Umbilical cord (tissue), 2 donors: Measurements from ENCODE around the gene SLC26A1. TPM values are rescaled to one million over a fixed set of nuclear protein-coding genes. Genes with fewer than 3 reads are reported as not detected.
"Not testable (repeated sequence)": the region's sequence is repeated elsewhere in the genome, so short reads cannot be mapped to it uniquely, and the experiment has no call there.

Source experiments
- DNase-seq: peaks from one replicate; pipeline ENCODE4 v3.0.0-alpha.2; 2015; ENCODE audit warnings: low spot score
- total RNA-seq: library from RNA; depleted of rRNA; stranded (reverse); fragments of >200 nt; gene quantifications from one replicate; pipeline ENCODE4 v1.2.3, GENCODE V29; 2014; ENCODE audit warnings: low replicate concordance; ENCODE audit not compliant: insufficient read depth

SLC26A1 gene
- total RNA-seq, 1 donor from 2014 or later, result not detected

DNA sequence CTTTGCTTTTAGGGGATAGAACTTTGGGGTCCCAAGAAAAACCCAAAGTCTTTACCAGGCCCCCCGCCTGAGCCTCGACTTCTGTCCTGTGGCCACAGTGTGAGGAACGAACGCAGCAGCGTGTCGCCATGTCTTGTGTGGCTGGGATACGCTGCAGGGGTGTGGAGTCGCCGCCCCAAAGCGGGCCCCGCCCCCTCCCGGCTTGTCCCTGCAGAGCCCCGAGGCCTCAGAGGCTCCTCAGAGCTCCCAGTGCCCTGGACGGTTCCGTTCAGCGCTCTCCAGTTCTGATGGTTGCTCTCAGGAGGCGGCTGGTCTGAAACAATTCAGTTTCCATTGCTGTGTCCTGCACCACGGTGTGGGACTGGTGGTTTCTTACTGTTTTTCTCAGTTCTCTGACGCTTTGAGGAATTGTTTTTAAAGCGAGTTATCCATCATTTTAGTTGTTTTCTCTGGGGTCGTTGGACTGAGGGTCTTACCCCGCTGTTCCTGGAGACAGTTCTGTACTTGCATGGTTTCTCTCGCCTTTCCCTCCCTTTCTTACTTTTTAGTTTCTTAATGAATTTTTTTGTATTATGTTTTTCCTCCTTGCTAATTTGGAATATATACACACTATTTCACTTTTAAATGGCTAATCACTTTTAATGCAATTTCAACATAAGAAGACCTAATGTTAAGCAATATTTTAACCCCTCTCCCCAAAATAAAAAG, 7.9 kb downstream of the SLC26A1 start:
- peak; percentile 55 for DNase-seq

DNA sequence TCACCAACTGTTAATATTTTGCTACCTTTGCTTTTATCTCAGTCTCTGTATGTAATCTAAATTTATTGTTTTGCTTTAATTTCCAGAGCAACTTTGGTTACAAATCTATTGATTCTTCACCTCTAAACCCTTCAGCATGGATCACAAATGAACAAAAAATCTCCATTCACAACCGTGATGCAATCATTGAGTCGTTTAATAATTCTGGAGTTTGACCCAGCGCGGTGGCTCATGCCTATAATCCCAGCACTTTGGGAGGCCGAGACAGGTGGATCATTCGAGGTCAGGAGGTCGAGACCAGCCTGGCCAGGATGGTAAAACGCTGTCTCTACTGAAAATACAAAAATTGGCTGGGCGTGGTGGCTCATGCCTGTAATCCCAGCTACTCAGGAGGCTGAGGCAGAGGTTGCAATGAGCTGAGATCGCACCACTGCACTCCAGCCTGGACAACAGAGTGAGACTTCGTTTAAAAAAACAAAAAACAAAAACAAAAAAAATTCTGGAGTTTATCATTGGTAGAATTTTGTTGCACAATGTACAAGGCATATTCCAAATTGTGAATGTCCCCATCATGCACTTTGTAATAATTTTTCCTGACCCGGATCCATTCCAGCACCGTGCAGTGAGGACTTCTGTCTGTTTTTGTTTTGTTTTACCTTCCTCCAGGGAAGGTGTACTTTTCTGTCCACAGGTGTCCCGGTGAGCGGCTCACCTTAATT, 8.7 kb downstream of the SLC26A1 start:
- DNase-seq, result no peak

DNA sequence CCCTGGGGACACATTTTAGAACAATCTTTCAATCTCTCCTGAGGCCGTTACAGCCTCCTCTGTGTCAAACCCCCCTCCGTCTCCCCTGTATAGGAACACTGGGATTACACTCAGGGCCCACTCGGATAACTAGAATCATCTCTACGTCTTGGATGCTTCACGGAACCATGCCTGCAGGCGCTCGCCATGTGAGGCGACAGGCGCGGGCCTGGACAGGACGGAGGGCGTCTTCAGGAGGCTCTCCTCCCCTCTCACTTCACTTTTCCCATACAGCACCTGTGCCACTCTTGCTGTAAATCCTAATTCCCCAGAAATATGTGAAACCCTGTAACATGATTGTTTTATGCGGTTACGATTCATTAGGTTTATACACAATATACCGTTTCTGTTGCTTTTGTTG, 10.4 kb downstream of the SLC26A1 start:
- DNase-seq, result no peak

DNA sequence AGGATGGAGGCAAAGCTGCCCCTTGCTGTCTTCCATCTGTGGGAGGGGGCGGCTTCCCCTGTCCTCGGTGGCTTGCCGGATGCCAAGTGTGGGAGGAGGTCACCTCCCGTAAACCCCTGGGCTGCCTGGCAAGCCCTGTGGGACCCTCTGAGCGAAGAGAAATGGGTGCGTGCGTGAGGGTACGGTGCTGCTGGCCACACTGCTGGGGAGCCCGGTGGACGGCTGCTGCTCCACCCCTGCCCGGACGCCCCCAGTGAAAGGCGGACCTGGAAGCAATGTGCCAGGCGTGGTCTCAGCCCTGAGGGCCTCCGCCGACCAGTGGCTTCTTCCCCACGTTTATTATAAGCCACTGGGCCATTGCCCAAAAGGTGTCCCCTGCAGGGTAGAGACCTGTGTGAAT, 10.9 kb downstream of the SLC26A1 start:
- DNase-seq, result no peak

DNA sequence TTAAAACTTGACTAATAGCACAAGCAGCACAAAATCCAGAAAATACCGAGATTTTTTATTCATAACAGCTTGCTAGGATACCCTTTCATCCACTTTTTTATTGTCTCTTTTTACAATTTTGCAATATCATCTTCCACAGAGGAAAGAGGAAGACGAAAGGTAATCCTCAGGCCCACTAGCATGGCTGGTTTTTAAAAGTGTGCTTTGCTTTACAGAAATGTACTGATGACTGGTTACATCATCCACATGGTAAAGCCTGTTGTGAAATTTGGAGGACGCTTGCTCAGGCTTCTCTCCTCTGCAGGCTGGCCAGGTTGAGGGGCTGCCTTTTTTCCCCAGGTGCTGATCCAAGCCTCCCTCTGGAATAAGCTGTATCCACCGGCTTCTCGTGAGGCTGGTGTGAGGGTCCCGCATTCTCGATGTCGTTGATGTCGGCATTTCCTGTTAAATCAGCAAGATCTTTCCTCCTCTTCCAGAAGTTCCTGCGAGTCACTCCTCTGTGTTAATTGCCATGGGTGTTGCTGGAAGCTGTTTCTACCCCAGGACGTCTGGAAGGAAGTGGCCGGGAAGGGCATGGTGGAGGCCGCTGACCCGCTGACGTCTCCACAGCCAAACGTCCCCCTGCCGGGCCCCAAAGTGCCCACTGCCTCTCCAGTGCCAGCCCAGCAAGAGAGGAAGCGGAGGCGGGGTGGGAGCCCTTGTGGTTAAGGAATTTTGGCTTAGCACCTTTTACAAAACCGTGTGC, 14.1 kb downstream of the SLC26A1 start:
- DNase-seq, result peak; percentile 85

DNA sequence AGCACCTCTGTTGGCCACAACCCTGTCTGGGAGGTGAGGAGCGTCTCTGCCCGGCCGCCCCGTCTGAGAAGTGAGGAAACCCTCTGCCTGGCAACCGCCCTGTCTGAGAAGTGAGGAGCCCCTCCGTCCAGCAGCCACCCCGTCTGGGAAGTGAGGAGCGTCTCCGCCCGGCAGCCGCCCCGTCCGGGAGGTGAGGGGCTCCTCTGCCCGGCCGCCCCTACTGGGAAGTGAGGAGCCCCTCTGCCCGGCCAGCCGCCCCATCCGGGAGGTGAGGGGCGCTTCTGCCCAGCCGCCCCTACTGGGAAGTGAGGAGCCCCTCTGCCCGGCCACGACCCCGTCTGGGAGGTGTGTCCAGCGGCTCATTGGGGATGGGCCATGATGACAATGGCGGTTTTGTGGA, 17.2 kb downstream of the SLC26A1 start:
- DNase-seq, result not testable (repeated sequence)

DNA sequence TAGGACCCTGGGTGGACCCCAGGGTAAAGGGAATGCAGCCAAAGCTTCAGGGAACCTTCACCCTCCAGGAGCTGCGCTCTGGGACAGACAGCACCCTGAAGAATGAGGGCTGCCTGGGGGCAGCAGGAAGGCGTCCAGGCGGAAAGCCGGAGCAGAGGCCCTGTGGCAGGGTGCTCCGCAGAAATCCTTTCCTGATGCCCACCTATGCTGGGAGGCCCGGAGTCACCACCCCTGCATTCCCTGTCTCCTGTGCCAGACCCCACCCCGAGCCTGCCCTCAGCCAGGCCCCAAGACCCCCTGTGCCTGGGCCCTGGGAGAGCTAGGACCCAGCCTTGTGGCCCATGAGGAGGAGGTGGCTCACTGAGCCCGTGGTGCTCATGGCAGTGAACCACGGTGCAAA, 18.5 kb downstream of the SLC26A1 start:
- no peak for DNase-seq

DNA sequence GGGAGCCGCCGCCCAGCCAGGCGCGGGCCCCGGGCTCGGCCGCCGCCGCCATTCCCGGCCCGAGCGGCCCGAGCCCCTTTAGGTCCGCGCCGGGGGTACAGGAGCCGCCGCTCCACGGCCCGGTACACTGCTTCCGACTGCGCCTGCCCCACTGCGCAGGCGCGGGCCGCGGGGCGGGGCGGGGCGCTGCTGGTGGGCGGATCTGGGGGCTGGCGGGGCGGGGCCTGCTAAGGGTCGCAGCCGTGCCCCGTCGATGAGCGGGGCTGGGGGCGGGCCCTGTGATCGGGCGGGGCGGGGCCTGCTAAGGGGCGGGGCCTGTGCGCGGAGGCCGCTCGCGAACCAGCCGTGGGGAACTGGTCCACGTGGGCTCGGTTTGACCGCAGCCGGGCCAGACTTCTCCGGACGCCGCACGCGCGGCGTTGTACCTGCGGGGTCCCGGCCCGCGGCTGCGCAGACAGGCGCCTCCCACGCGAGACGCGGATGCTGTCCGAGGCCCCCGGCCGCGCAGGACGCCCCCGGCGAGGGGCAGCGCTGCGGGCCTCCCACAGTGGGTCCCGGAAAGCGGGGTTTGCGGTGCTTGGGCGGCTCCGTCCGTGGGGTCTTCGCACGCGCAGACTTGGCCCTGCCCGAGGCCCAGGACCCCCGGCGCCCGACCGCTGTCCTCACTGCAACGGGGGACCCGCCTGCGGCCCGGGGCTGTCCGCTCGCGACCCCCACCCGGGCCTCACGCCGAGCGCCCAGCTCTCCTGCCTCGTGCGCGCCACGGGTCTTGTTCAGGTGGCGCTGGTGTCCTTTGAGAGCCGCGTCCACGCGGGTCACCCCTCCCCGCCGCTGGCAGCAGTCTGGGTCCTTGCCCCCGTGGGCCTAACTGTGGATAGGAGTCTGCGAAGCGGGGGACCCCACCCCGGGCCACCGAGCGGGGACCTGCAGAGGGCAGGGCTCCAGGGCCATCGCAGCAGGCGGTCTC, 19.5 kb downstream of the SLC26A1 start, which contains the start of gene DGKQ:
Gene DGKQ, minus strand, starts transcription at position 139 of the 967 bp plus-strand sequence. Its CDS starts 87 bp downstream, at position 52.
- DNase-seq, result peak; percentile 80

DNA sequence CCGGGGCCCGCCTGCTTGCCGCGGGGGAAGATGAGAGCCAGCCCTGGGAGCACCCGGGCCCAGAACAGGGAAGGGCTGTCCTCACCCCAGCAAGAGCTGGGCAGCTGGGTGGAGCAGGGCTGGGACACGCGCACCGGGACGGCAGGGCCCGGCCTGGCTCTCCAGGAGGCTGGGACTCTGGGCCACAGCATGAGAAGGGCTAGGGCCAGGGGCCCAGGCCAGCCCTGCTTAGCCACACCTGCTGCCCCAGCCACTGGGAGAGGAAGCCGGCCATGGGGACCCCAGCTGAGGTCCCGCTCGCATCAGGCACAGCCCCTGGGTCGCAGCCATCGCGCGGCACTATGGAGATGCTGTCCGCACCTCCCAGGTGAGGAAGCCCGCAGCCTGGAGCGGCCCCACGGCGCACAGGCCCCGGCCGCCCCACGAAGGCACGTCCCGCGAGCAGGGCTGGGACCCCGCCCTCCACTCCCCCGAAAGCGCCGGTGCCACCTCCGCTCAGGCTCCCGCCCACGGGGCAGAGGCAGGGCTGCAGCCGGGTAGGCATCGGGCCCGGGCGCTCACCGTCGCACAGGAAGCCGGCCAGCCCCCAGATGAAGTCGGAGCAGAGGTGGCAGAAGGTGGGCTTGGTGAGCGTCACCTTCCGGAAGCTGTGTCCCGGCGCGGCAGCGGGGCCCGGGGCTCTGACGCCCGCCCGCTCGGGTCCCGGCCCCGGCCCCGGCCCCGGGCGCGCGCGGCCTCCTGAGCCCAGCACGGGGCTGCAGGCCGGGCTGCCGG, 20.4 kb downstream of the SLC26A1 start:
- no peak for DNase-seq

DNA sequence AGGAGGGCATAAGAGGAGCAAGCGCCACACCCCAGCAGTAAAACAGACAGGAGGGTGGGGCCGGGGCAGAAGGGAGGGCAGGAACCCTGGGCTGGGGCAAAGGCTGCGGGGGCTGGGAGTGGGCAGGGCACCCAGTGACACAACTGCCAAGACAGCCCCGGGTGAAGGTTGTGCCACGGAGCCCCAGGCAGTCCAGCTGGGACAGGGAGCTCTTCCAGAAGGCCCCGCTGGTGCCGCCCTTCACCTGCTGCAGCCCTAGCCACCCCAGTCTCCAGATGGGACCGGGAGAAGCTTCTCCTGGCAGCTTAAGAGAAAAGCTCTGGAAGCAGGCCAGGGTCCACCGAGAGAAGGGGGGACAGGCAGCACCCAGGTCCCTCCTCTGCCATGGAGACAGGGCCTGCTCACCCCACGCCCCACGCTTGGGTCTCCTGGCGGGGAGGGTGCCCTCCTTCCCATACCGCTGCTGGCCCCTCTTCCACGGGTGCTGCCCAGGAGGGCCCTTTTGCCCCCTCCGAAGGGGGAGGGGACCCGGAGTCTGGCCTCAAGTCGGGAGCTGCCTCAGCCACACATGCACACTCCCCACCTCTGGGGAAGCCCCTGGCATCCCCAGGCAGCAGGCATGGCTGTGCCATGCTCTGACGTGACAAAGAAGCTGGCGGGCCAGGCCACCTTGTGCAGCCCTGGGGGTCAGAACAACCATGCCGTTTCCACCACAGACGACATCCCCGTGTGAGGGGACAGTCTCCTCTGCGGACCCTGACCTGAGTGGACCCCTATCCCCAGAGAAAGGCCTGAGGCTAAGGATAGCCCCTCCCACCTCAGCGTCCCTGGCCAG, 21.3 kb downstream of the SLC26A1 start:
- DNase-seq, result no peak

DNA sequence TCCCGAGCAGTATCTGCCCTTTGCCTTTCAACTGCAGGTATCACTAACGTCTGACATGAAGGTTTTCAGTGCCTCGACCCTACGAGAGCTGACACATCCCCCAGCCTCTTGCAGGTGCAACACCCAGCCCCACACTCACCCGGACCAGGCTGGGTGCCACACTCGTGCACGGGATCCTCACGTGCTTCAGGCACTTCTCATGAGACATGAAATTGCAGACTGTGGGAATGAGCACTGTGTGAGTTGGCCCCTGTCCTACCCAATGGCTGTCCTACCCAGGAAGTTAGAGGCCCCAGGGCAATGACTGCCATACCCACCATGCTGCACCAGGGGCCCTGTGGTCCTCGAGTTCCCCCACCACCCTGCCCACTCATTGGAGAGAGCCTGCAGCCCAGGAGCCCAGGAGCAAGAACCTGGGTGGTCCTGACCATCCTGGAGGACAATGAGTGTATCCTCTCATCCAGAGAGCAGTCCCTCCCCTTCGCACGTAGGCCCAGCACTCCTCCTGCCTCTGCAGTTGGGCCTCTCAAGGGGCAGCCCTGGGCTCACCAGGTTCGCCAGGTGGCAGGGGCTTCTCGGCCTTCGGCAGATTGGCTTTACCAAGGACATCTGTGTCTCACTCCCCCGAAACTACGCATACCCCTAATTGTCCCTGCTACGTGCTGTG, 22.2 kb downstream of the SLC26A1 start:
- DNase-seq, result no peak

DNA sequence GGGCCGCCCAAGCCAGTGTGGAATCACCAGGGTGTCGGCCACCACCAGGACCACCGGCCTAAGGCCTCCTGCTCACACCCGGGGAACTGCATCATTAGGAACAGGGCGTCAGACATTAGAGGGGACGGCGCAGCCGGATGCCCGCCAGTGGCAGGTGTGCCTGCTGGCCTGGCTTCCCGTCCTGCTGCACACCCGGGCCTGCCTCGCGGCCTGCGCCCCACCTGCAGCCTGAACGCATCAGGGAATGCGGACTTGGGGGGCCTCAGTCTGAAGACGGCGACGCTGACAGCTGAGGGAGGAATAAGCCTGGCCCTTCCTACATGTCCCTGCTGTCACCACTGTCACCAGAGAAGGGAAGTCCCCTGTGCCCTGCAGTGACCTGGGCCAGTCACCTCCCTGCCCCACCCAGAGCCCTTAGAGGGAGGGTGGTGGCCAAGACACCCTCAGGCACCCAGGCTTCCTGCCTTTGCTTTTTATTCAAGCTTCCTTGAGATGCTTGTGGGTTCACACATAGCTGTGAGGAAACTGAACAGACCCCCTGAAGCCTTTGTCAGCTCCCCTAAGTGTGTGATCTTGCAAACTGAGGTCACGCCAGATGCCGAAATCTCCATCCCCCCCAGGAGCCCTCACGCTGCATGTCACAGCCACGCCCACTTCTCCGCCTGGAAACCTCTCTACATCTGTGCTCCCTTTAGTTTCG, 23.0 kb downstream of the SLC26A1 start:
- no peak for DNase-seq

DNA sequence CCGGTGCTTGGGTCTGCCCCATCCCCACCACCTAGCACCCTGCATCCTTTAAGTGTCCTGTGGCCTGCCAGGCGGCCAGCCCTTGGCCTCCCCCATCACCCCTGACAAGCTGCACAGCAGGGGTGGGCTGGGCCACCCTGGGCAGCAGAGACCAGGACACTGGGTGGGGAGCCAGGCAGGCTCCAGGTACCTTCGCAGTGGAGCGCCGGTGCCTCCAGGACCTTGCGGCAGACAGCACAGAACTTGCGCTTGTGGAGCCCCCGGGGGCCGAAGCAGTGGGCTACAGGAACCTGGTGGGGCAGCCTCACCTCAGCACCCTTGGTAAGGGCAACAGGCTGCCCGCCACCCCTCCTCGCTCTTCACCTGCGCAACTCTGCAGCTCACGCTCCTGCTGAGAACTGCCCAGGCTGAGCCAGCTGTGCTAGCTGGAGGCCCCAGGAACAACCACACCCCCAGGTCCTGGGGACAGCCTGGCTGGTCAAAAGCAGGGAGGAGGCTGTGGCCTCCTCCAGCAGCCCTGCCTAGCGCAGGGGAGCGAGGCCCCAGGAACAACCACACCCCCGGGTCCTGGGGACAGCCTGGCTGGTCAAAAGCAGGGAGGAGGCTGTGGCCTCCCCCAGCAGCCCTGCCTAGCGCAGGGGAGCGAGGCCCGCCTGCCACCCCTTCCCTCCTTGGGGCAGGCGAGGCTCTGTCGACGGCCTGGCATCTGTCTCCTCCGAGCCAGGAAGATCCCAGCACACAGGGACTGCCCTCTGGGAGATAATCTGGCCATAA, 24.4 kb downstream of the SLC26A1 start:
- peak; percentile 24 for DNase-seq

DNA sequence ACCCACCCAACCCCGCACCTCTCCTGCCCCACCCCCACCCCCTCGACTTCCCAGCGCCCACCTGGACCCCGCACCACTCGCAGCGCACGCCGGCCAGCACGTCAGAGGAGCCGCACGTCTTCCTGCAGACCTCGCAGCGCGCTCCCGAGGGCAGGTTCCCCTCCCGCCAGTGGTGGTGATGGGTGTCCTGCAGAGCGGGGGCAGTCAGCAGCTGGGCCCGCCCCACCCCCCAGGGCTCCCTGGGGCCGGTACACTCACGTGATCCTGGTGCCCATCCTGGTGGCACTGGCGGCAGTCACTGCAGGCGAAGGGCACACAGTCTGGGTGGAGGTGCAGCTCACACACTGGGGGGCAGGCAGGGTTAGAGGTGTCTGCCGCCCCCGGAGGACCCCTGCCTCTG, 25.0 kb downstream of the SLC26A1 start:
- DNase-seq, result no peak

DNA sequence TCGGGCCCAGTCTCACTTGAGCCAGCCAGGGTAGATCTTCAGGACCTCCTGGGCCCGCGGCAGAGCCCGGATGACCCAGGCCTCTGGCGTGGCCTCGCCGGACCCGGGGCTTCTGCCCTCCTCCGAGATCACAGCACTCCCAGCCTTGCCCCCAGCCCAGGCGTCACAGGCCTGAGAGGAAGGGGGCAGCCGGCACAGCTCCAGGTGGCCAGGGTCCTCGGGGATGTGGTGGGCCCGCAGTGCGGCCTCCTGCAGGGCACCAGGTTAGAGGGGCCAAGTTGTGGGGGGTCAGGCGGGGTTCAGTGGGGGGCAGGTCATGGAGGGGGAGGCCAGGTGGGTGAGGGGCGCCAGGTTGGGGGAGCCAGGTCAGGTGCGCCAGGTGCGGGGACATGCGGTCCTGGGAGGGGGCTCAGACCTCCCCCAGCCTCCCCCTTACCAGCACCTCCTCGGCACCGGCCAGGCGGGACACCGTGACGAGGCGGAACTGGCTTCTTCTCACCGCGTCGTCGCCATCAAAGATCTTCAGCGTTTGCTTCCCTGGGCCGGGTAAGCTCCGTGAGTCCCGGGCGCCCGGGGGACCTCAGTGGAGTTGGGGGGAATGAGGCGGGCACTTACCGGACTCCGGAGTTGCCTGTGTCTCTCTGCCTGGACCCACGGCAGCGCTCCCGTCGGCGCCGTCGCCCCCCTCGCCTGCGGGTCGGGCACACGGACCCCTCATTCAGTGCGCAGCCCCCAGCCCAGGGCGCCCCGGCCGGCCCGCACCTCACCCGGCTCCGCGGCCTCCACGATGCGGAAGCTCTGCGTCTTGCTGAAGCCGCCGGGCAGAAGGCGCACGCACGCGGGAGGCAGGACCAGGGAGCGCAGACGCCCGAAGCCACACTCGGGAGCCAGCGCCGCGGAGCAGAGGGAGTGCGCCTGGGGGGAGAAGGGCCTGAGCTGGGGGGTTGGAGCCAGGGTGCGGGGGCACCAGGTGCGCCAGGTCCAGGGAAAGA, 25.8 kb downstream of the SLC26A1 start:
- DNase-seq, result no peak
